RWPE2 (cell line): ENCODE measurements around the gene QRFP.

Experiments
- ATAC-seq: fragments of 200-7000 bp; cut with Tn5 transposase; 3 replicates; pipeline ENCODE4 v1.9.1; 2021; ENCODE audit warnings: low read depth
- DNase-seq: peaks from one replicate; pipeline ENCODE4 v3.0.0-alpha.2; 2020; ENCODE audit warnings: low spot score
- H3K27ac ChIP-seq: fragments of 450-650 bp; 2 replicates; pipeline ENCODE4 v1.5.1; 2017; ENCODE audit warnings: mild to moderate bottlenecking; ENCODE audit not compliant: poor library complexity, severe bottlenecking
- H3K27me3 ChIP-seq: fragments of 250-450 bp; sonication (Bioruptor Pico); 2 replicates; pipeline ENCODE4 v1.5.1; 2021; ENCODE audit warnings: mild to moderate bottlenecking, moderate library complexity; ENCODE audit not compliant: insufficient read depth, poor library complexity, severe bottlenecking
- H3K36me3 ChIP-seq: fragments of 250-450 bp; sonication (Bioruptor Pico); 2 replicates; pipeline ENCODE4 v1.5.1; 2020; ENCODE audit warnings: low read depth, mild to moderate bottlenecking, moderate library complexity
- H3K4me1 ChIP-seq: fragments of 250-450 bp; sonication (Bioruptor Pico); 2 replicates; pipeline ENCODE4 v1.5.1; 2021; ENCODE audit warnings: mild to moderate bottlenecking, moderate library complexity; ENCODE audit not compliant: insufficient read depth, poor library complexity, severe bottlenecking
- H3K4me3 ChIP-seq: fragments of 250-450 bp; sonication (Bioruptor Pico); 2 replicates; pipeline ENCODE4 v1.5.1; 2021; ENCODE audit warnings: mild to moderate bottlenecking, moderate library complexity; ENCODE audit not compliant: severe bottlenecking
- H3K9me3 ChIP-seq: fragments of 250-450 bp; sonication (Bioruptor Pico); 2 replicates; pipeline ENCODE4 v1.5.1; 2021; ENCODE audit warnings: mild to moderate bottlenecking, moderate library complexity; ENCODE audit not compliant: severe bottlenecking
- TF ChIP-seq, protein P1 (sequence below): fragments of 450-650 bp; IDR thresholded peaks from one replicate; pipeline ENCODE4 v1.5.1; 2017; ENCODE audit warnings: mild to moderate bottlenecking, moderate library complexity; ENCODE audit not compliant: poor library complexity, severe bottlenecking

QRFP gene

DNA sequence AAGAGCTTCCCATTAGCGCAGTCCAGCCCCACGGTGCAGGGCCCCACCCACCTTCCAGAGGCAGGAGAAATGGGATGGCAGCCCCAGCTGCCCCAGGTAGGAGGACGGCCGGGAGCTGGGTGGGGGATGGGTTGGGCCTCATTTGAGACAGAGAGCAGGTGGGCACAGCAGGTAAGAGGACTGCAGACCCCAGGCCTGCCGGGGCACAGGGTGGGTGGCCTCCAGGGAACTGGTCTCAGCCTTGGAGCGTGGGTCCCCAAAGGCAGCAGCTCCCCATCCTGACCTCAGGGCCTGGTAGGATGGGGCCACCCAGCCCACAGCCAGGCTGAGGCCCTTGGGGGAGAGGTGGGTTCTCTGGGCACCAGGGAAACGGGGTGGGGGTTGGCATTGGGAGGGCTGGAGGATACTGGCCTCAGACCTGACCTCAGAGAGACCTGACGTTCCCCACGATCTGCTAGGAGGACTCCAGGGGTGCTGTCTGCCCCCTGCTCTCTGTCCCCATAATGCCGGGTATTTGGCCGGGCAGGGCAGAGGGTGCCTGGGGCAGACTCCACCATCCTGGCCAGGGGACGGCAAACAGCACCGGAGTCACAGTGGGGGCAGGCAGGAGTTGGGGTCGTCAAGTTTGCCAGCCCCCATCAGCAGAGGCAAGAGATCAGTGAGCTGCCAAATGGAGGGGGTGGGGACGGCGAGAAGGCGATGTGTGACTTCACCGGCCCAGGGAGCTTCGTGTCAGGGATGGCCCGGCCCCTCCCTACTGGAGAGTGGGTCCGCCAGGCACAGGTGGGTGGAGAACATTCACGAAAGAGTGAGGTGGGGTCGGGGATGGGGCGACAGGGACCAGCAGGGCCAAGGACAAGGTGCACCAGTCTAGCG lies 6.8 kb upstream of the QRFP start:
- peaks cover 7% of the 10 kb centered on the region for H3K9me3 ChIP-seq
- ATAC-seq (no peak), DNase-seq (no peak)
- H3K27me3 ChIP-seq: no peaks in the 10 kb centered on the region
- no peak overlapping the region for H3K4me3 ChIP-seq
- no peak overlapping the region for H3K27ac ChIP-seq
- TF ChIP-seq, protein P1, sequence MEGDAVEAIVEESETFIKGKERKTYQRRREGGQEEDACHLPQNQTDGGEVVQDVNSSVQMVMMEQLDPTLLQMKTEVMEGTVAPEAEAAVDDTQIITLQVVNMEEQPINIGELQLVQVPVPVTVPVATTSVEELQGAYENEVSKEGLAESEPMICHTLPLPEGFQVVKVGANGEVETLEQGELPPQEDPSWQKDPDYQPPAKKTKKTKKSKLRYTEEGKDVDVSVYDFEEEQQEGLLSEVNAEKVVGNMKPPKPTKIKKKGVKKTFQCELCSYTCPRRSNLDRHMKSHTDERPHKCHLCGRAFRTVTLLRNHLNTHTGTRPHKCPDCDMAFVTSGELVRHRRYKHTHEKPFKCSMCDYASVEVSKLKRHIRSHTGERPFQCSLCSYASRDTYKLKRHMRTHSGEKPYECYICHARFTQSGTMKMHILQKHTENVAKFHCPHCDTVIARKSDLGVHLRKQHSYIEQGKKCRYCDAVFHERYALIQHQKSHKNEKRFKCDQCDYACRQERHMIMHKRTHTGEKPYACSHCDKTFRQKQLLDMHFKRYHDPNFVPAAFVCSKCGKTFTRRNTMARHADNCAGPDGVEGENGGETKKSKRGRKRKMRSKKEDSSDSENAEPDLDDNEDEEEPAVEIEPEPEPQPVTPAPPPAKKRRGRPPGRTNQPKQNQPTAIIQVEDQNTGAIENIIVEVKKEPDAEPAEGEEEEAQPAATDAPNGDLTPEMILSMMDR: no peak
- no peaks in the 10 kb centered on the region for H3K36me3 ChIP-seq
- H3K4me1 ChIP-seq: no peaks in the 10 kb centered on the region

DNA sequence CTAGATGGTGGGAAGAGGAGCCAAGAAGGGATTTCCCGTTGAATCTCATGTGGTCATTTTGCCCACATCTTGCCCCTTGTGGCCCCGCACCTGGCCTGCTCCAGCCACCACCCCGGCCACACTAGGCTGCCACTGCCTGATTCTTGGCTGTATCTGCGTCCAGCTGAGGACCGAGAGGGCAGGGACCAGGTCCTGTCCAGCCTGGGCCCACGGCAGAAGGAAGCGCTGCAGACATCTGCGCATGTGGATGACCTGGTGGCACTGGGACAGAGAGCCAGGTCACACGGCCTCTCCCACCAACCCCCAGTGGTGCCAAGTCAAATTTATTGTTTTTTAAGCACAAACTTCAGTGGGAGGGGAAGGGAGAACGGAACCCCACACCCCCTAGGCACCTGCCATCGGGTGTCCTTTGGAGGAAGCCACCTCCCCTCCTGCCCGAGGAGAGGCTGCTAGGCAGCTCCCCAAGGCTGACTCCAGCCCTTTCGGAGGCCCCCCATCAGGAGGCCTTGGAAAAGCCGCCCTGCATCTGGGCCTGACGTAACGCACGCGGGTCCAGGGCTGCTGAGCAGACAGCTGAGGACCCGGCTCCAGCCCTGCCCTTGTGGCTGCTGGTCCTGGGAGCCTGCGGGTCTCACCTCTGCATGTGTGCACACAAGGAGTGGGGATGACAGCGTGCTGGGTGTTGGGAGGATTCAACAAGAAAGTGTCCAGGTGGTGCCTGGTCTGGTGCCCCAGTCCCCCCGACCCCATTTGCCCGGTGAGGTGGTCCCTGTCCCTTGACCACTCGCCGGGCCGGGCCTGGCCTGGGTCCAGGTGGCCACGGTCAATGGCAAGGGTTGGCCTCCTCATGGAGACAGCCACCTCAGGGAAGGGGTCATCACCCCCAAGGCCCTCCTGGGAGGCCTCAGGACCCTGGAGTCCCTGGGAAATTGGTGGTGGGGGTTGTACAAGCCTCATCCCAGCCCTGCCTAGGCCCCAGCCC lies 5.9 kb upstream of the QRFP start:
- no peak for ATAC-seq

DNA sequence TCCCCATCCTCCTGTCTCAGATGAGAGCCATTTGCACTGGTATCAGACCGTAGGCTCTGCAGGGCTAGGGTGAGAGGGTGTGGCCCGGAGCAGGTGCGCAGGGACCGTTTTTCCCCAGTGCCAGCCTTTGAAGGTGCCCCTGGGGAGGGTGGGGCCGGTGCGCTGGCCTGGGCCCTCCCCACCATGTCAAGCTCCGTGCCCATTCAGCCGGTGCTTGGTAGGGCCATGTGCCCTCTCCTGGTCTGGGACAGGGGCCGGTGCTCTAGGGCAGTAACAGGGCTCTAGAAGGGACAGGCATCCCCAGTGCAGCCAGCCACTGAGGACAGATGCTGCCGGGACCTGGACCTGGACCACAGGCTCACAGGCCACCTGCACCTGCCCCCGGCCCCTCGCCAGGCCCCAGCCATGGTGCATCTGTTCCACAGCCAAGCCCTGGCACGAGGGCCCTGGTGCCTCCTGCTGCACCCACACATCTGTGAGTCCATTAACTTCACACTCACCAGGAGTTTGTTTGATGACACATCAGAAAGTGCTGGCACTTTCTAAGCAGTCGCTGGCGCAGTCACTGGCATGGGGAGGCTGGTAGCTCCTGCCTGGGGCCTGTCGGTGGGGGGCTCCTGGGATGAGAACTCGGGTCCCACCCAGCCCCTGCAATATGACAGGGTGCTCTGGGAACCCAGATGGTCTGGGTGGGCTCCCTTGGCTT lies 5.0 kb upstream of the QRFP start:
- ATAC-seq (peak; percentile 18; the same call in 1 of the 3 replicates), DNase-seq (no peak)
- no peaks in the 10 kb centered on the region for H3K36me3 ChIP-seq
- peaks cover 7% of the 10 kb centered on the region for H3K9me3 ChIP-seq
- TF ChIP-seq, protein P1: no peak
- no peak overlapping the region for H3K27ac ChIP-seq
- no peak overlapping the region for H3K4me3 ChIP-seq
- no peaks in the 10 kb centered on the region for H3K4me1 ChIP-seq
- H3K27me3 ChIP-seq: no peaks in the 10 kb centered on the region

More for the DNA sequence above, 5.9 kb upstream of the QRFP start:
- no peak overlapping the region for H3K27ac ChIP-seq
- TF ChIP-seq, protein P1: no peak
- H3K4me1 ChIP-seq: no peaks in the 10 kb centered on the region
- H3K27me3 ChIP-seq: no peaks in the 10 kb centered on the region
- DNase-seq: no peak
- no peak overlapping the region for H3K4me3 ChIP-seq
- H3K9me3 ChIP-seq: peaks cover 7% of the 10 kb centered on the region
- no peaks in the 10 kb centered on the region for H3K36me3 ChIP-seq

DNA sequence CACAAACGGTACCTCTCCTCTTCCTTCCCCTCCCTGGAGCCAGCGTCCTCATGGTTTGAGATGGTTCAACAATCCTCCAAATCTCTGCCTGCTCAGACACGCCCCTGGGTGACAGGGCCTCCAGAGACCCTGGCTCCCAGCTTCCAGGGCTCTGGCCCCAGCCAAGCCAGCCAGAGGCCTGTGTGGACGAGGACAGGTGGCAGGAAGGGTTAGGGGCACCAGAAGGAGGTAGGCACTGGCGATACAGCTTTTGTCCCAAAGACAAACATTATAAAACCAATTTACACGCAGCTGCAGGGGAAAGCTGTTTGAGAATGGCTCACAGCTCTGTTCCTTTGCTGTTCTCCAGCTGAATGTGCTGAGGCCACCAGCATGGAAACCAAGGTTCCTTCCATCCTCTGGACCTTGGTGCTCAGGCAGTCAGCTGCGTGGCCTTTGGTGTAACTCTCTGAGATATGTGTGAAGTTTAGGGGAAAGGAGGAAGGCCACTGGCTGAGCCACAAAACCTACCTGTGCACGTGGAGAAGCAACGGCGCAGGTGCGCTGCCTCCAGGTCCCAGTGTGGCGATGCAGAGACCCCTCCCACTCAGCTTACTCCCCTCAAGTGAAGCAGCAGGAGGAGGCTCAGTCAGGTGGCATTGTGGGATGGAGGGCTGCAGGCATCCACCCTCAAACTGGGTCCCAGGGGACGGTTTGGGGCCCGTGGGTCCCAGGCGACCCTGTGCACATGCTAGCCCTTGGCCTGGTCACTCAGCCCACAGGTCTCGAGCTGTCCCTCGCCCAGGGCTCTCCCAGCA lies 4.3 kb upstream of the QRFP start:
- no peak overlapping the region for H3K4me3 ChIP-seq
- no peaks in the 10 kb centered on the region for H3K4me1 ChIP-seq
- DNase-seq (no peak), ATAC-seq (no peak)
- no peaks in the 10 kb centered on the region for H3K27me3 ChIP-seq
- TF ChIP-seq, protein P1: no peak
- no peak overlapping the region for H3K27ac ChIP-seq
- H3K36me3 ChIP-seq: no peaks in the 10 kb centered on the region
- peaks cover 7% of the 10 kb centered on the region for H3K9me3 ChIP-seq
